22Rv1 (cell line): ENCODE results near the gene VSIG10.

Experiments used
- ZFX ChIP-seq: fragments of 450-650 bp; IDR thresholded peaks from 2 replicates; pipeline ENCODE4 v1.6.1; 2017; ENCODE audit warnings: antibody characterized with exemption, borderline replicate concordance
- TF ChIP-seq, protein P1 (sequence below): fragments of 450-650 bp; IDR thresholded peaks from 2 replicates; pipeline ENCODE4 v1.5.1; 2017; ENCODE audit warnings: mild to moderate bottlenecking

DNA sequence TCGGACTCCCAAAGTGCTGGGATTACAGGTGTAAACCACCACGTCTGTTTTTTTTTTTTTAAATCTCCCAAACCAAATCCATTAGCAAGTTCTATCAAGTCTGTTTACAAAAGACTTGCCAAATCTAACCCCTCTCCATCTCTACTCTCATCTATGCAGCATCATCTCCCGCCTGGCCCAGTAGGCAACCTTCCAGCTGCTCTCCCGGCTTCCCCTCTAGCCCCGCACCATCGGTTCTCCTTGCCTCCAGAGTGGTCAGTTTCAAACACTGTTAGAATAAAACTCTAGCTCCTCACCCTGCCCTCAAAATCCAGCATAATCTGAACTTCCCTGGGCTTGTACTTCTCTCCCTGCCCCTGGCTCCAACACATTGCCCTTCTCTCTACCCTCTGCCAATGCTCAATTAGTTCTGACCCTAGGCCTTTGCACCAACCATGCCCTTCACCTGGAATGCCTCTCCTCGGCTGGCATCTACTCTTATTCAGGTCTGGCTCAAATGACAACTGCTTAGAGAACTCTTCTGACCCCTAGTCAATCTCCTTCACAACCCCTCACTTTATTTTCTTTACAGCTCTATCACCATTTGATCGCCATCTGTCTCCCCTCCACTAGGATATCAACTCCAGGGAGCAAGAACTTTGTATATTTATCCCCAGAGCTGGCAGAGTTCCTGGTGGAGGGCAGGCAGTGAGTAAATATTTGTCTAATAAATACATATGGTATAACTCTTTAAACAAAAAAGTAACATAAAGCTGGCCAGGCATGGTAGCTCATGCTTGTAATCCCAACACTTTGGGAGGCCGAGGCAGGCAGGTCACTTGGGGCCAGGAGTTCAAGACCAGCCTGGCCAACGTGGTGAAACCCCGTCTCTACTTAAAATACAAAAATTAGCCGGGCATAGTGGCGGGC, 47.7 kb downstream of the VSIG10 start:
- TF ChIP-seq, protein P1, sequence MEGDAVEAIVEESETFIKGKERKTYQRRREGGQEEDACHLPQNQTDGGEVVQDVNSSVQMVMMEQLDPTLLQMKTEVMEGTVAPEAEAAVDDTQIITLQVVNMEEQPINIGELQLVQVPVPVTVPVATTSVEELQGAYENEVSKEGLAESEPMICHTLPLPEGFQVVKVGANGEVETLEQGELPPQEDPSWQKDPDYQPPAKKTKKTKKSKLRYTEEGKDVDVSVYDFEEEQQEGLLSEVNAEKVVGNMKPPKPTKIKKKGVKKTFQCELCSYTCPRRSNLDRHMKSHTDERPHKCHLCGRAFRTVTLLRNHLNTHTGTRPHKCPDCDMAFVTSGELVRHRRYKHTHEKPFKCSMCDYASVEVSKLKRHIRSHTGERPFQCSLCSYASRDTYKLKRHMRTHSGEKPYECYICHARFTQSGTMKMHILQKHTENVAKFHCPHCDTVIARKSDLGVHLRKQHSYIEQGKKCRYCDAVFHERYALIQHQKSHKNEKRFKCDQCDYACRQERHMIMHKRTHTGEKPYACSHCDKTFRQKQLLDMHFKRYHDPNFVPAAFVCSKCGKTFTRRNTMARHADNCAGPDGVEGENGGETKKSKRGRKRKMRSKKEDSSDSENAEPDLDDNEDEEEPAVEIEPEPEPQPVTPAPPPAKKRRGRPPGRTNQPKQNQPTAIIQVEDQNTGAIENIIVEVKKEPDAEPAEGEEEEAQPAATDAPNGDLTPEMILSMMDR = no peak
- TF ChIP-seq ZFX = no peak
